BLaER1 (cell line): ENCODE data around the gene RTF1.
A peak's percentile ranks its signal among the peaks of the same experiment; 100 is the strongest.

Source experiments
- H3K27ac ChIP-seq: shearing (Covaris generic); formaldehyde crosslinking; 2 replicates; pipeline ENCODE4 v1.8.1; 2022
- H3K27me3 ChIP-seq: shearing (Covaris generic); formaldehyde crosslinking; 2 replicates; pipeline ENCODE4 v1.8.1; 2022
- H3K36me3 ChIP-seq: shearing (Covaris generic); formaldehyde crosslinking; 2 replicates; pipeline ENCODE4 v1.8.1; 2022
- H3K4me1 ChIP-seq: shearing (Covaris generic); formaldehyde crosslinking; 2 replicates; pipeline ENCODE4 v1.8.1; 2022
- H3K4me2 ChIP-seq: shearing (Covaris generic); formaldehyde crosslinking; 2 replicates; pipeline ENCODE4 v1.8.1; 2022
- H3K4me3 ChIP-seq: shearing (Covaris generic); formaldehyde crosslinking; 2 replicates; pipeline ENCODE4 v1.8.1; 2022
- H3K9ac ChIP-seq: shearing (Covaris generic); formaldehyde crosslinking; 2 replicates; pipeline ENCODE4 v1.8.1; 2022
- H3K9me3 ChIP-seq: shearing (Covaris generic); formaldehyde crosslinking; 2 replicates; pipeline ENCODE4 v1.8.1; 2022
- H4K20me1 ChIP-seq: shearing (Covaris generic); formaldehyde crosslinking; 2 replicates; pipeline ENCODE4 v1.8.1; 2022
- Cebpa-rat ChIP-seq: shearing (Covaris generic); IDR thresholded peaks from 2 replicates; pipeline ENCODE4 v1.8.1; 2022

RTF1 gene

GRCh38 chr15:41494190-41494921 is 77.5 kb downstream of the RTF1 start:
- H3K27ac ChIP-seq = no peak overlapping the region
- H3K9ac ChIP-seq = peak overlapping the region; percentile 76; the same call in 1 of the 2 replicates
- peak overlapping the region; percentile 96 for H3K4me2 ChIP-seq
- H3K4me3 ChIP-seq = peak overlapping the region; percentile 74
- H3K4me1 ChIP-seq = peaks cover 71% of the 10 kb centered on the region
- TF ChIP-seq Cebpa-rat = no peak
- H3K9me3 ChIP-seq = no peaks in the 10 kb centered on the region
- H4K20me1 ChIP-seq = peaks cover 46% of the 10 kb centered on the region
- no peaks in the 10 kb centered on the region for H3K36me3 ChIP-seq
- H3K27me3 ChIP-seq = peaks cover 59% of the 10 kb centered on the region

GRCh38 chr15:41494922-41495735 is 78.2 kb downstream of the RTF1 start:
- TF ChIP-seq Cebpa-rat = no peak
- peak overlapping the region; percentile 96 for H3K4me2 ChIP-seq
- no peaks in the 10 kb centered on the region for H3K36me3 ChIP-seq
- H3K27ac ChIP-seq = no peak overlapping the region
- peak overlapping the region; percentile 74 for H3K4me3 ChIP-seq
- H3K9me3 ChIP-seq = no peaks in the 10 kb centered on the region
- H3K9ac ChIP-seq = peak overlapping the region; percentile 76; the same call in 1 of the 2 replicates
- peaks cover 59% of the 10 kb centered on the region for H3K27me3 ChIP-seq
- H4K20me1 ChIP-seq = peaks cover 53% of the 10 kb centered on the region
- peaks cover 73% of the 10 kb centered on the region for H3K4me1 ChIP-seq

- Histone ChIP-seq H3K27ac (no peak overlapping the region), H3K4me1 (peaks cover 76% of the 10 kb centered on the region), H4K20me1 (peaks cover 59% of the 10 kb centered on the region), H3K9me3 (no peaks in the 10 kb centered on the region), H3K9ac (no peak overlapping the region), H3K4me3 (peak overlapping the region; percentile 74), H3K36me3 (no peaks in the 10 kb centered on the region), H3K27me3 (peaks cover 57% of the 10 kb centered on the region), H3K4me2 (peak overlapping the region; percentile 96)
- no peak for TF ChIP-seq Cebpa-rat
Measured at GRCh38 chr15:41495736-41496599, 79.1 kb downstream of the RTF1 start.

- H3K4me2 ChIP-seq = peak overlapping the region; percentile 99
- peaks cover 61% of the 10 kb centered on the region for H4K20me1 ChIP-seq
- H3K36me3 ChIP-seq = no peaks in the 10 kb centered on the region
- H3K4me1 ChIP-seq = peaks cover 83% of the 10 kb centered on the region
- peaks cover 56% of the 10 kb centered on the region for H3K27me3 ChIP-seq
- H3K9ac ChIP-seq = no peak overlapping the region
- H3K9me3 ChIP-seq = no peaks in the 10 kb centered on the region
- no peak overlapping the region for H3K4me3 ChIP-seq
- no peak overlapping the region for H3K27ac ChIP-seq
- no peak for TF ChIP-seq Cebpa-rat
Measured at GRCh38 chr15:41498657-41499056, 81.8 kb downstream of the RTF1 start.

GRCh38 chr15:41499109-41499851 is 82.4 kb downstream of the RTF1 start:
- H3K36me3 ChIP-seq = no peaks in the 10 kb centered on the region
- H3K9ac ChIP-seq = no peak overlapping the region
- peaks cover 84% of the 10 kb centered on the region for H3K4me1 ChIP-seq
- H3K4me2 ChIP-seq = peak overlapping the region; percentile 99
- H3K9me3 ChIP-seq = no peaks in the 10 kb centered on the region
- H3K4me3 ChIP-seq = no peak overlapping the region
- TF ChIP-seq Cebpa-rat = no peak
- peaks cover 55% of the 10 kb centered on the region for H4K20me1 ChIP-seq
- H3K27ac ChIP-seq = no peak overlapping the region
- peaks cover 50% of the 10 kb centered on the region for H3K27me3 ChIP-seq

- Histone ChIP-seq H4K20me1 (peaks cover 35% of the 10 kb centered on the region), H3K27me3 (peaks cover 29% of the 10 kb centered on the region), H3K4me3 (peak overlapping the region; percentile 67), H3K36me3 (no peaks in the 10 kb centered on the region), H3K9me3 (no peaks in the 10 kb centered on the region), H3K9ac (peak overlapping the region; percentile 56; the same call in 1 of the 2 replicates), H3K4me1 (peaks cover 66% of the 10 kb centered on the region), H3K4me2 (peak overlapping the region; percentile 99), H3K27ac (peak overlapping the region; percentile 52; the same call in 1 of the 2 replicates)
- no peak for TF ChIP-seq Cebpa-rat
Measured at GRCh38 chr15:41501191-41501917, 84.5 kb downstream of the RTF1 start.

- Histone ChIP-seq H3K36me3 (no peaks in the 10 kb centered on the region), H3K9me3 (no peaks in the 10 kb centered on the region), H3K4me2 (peak overlapping the region; percentile 99), H3K4me3 (peak overlapping the region; percentile 67), H4K20me1 (peaks cover 26% of the 10 kb centered on the region), H3K9ac (peak overlapping the region; percentile 56), H3K27ac (peak overlapping the region; percentile 52; the same call in 1 of the 2 replicates), H3K27me3 (peaks cover 21% of the 10 kb centered on the region), H3K4me1 (peaks cover 62% of the 10 kb centered on the region)
- TF ChIP-seq Cebpa-rat = no peak
Measured at GRCh38 chr15:41501931-41502794, 85.3 kb downstream of the RTF1 start.
